ENCODE results near the gene KDF1. TPM values are rescaled to one million over a fixed set of nuclear protein-coding genes. Genes with fewer than 3 reads are reported as not detected.

The KDF1 gene
- total and polyA plus RNA-seq, 4 donors = 1.0 to 4.6 (median 1.8) TPM

DNA sequence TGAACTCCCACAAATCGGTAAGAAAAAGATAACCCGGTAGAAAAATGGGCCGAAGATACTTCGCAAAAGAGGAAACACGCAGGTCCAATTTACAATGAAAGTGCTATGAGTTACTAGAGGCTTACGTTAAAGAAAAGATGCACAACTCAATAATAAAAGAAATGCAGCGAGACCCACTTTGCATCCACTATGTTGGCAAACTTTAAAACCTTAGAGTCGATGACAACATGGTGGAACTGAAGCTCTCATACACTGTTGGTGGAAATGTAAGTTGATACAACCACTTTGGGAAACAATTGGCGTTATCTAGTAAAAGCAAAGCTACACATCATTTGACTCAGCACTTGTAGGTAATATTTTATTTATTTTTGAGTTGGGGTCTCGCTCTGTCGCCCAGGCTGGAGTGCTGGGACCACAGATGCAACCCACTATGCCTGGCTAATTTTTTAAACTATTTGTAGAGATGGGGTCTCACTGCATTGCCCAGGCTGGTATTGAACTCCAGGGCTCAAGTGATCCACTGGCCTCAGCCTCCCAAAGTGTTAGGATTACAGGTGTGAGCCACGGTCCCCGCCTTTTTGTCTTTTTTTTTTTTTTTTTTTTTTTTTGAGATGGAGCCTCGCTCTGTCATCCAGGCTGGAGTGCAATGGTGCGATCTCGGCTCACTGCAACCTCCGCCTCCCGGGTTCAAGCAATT, 59.3 kb downstream of the KDF1 start:
- Histone ChIP-seq H3K27ac (ENCODE audit: low read depth in 1 of 2, low read length in 2 of 2) (peak overlapping the region; percentile 51 to 84), H3K9me3 (ENCODE audit: control insufficient read depth in 4 of 4, low read length in 3 of 4) (no peaks in the 10 kb centered on the region), H3K4me1 (ENCODE audit: control insufficient read depth in 4 of 4, insufficient read depth in 4 of 4, low read length in 3 of 4) (peaks cover 5 to 24% (median 17%) of the 10 kb centered on the region in 4 donors), H3K36me3 (ENCODE audit: control insufficient read depth in 4 of 4, insufficient read depth in 3 of 4, low read depth in 1 of 4, low read length in 3 of 4) (peaks cover 0 to 11% (median 5%) of the 10 kb centered on the region in 4 donors), H3K4me3 (ENCODE audit: low read depth in 1 of 3, low read length in 3 of 3) (peak overlapping the region; percentile 64 to 99 (median 65)), H3K27me3 (ENCODE audit: control insufficient read depth in 4 of 4, insufficient read depth in 4 of 4, low read length in 3 of 4) (no peaks in the 10 kb centered on the region), H3K9ac (ENCODE audit: low read depth in 1 of 2, low read length in 2 of 2) (peak overlapping the region; percentile 87 to 93)
- TF ChIP-seq HNF4A (conservative IDR thresholded peaks at IDR 0.05) = no peak
- no peak for TF ChIP-seq SP1 (IDR thresholded peaks at IDR 0.05)
- TF ChIP-seq HNF4G (IDR thresholded peaks at IDR 0.05) = no peak
- TF ChIP-seq EGR1 (IDR thresholded peaks at IDR 0.05; ENCODE audit: low read depth in 2 of 2) = no peak
- TF ChIP-seq MAX (IDR thresholded peaks at IDR 0.05) = no peak
- TF ChIP-seq, protein P1, sequence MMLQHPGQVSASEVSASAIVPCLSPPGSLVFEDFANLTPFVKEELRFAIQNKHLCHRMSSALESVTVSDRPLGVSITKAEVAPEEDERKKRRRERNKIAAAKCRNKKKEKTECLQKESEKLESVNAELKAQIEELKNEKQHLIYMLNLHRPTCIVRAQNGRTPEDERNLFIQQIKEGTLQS (IDR thresholded peaks at IDR 0.05) = no peak
- TF ChIP-seq ZBTB33 (IDR thresholded peaks at IDR 0.05) = no peak
- TF ChIP-seq FOXA2 (IDR thresholded peaks at IDR 0.05) = no peak
- no peak for TF ChIP-seq RAD21 (IDR thresholded peaks at IDR 0.05)
- no peak for TF ChIP-seq FOXA1 (IDR thresholded peaks at IDR 0.05)
- 69% methylated on average over 18 of the region's 18 CpGs for WGBS
- no peak for DNase-seq (ENCODE audit: low spot score)

DNA sequence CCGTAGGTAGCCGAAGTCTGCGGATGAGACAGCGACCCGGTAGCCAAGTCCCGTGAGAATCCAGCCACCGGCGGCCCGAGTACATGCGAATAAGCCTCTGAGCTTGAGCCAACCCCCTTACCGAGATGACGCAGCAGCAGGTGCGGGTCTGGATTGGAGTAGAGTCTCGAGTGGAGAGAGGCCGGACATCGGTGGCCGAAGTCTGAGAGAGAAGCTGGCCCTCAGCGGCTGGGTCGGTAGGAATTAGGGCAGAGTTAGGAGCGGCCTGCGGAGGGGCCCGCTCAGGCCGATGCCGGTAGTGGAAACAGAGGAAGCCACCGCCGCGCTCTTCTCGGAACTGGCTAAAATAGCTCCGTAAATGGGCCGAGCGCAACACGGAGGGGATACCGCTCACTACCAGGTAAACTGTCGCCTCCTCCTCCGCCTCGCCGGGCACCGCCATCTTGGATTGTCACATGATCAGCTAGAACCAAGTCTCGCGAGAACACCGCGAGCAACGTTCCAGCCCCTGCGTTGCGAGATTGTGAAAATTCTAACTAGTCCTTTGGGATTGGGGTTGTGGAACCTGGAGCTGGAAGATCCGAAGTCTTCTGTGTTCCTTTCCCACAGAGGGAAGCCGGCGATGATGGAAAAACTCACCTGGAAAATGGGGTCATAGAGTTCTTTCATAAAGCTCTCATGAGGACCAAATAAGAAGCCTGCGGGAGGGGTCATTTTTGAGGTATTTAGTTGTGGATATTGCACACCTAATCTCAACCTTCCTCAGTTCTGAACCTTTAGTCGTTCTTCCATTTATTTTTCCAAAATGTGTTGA, 60.1 kb downstream of the KDF1 start, which contains the start of gene GPATCH3:
TSS of gene GPATCH3 (minus strand) at position 467 of the 814 bp plus-strand sequence. CDS start at position 442, 25 bp downstream.
- H3K4me1 ChIP-seq (ENCODE audit: control insufficient read depth in 4 of 4, insufficient read depth in 4 of 4, low read length in 3 of 4) = peaks cover 5 to 24% (median 17%) of the 10 kb centered on the region in 4 donors
- peaks cover 0 to 12% (median 7%) of the 10 kb centered on the region in 4 donors for H3K36me3 ChIP-seq (ENCODE audit: control insufficient read depth in 4 of 4, insufficient read depth in 3 of 4, low read depth in 1 of 4, low read length in 3 of 4)
- H3K27me3 ChIP-seq (ENCODE audit: control insufficient read depth in 4 of 4, insufficient read depth in 4 of 4, low read length in 3 of 4) = no peaks in the 10 kb centered on the region
- WGBS = under 1% methylated on average over 50 of the region's 50 CpGs
- peak; percentile 89 for DNase-seq (ENCODE audit: low spot score)
- H3K4me3 ChIP-seq (ENCODE audit: low read depth in 1 of 3, low read length in 3 of 3) = peak within 1 kb of the TSS; percentile 64 to 99 (median 65)
- H3K27ac ChIP-seq (ENCODE audit: low read depth in 1 of 2, low read length in 2 of 2) = peak within 1 kb of the TSS; percentile 51 to 84
- no peaks in the 10 kb centered on the region for H3K9me3 ChIP-seq (ENCODE audit: control insufficient read depth in 4 of 4, low read length in 3 of 4)
- TF ChIP-seq HNF4G (IDR thresholded peaks at IDR 0.05) (no peak), JUND (IDR thresholded peaks at IDR 0.05) (no peak), MAX (IDR thresholded peaks at IDR 0.05) (peak; percentile 37), RXRA (IDR thresholded peaks at IDR 0.05) (peak; percentile 8 to 40), RAD21 (IDR thresholded peaks at IDR 0.05) (peak in 1 of 2 donors; percentile 38), HNF4A (conservative IDR thresholded peaks at IDR 0.05) (peak; percentile 30 to 42), YY1 (IDR thresholded peaks at IDR 0.05) (peak; percentile 100), GABPA (IDR thresholded peaks at IDR 0.05 in 1 of 2, conservative IDR thresholded peaks at IDR 0.05 in 1 of 2) (peak in 1 of 2 donors; percentile 80), REST (IDR thresholded peaks at IDR 0.05) (peak; percentile 52), SP1 (IDR thresholded peaks at IDR 0.05) (peak; percentile 34), ZBTB33 (IDR thresholded peaks at IDR 0.05) (peak; percentile 100), TAF1 (conservative IDR thresholded peaks at IDR 0.05) (peak; percentile 80)
- TF ChIP-seq, protein P1 (IDR thresholded peaks at IDR 0.05) = no peak
- H3K9ac ChIP-seq (ENCODE audit: low read depth in 1 of 2, low read length in 2 of 2) = peak within 1 kb of the TSS; percentile 87 to 93
